ENCODE data around the gene CYP3A4. TPM values are rescaled to one million over a fixed set of nuclear protein-coding genes. Genes with fewer than 3 reads are reported as not detected.

The CYP3A4 gene
- total and polyA plus RNA-seq, 8 donors = 0.25 to 11.0 (median 4.3) TPM; not detected in 1

DNA sequence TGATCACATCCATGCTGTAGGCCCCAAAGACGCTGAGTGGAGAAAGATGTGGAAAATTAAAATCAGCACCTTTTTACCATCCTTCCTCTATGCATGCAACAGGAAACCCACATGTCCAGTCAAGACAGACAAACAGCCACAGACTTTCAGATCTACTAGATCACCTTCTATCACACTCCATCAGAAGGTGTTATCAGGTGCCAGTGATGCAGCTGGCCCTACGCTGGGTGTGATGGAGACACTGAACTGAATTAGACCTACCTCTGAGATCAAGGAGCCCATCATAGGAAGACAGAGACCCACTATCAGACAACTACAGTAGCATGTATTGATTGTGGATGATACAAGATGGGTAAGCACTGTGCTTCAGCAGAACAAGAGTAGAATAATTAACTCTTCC lies 15.5 kb downstream of the CYP3A4 start:
- ATAC-seq (no peak), FAIRE-seq (no peak), DNase-seq (no peak)
- TF ChIP-seq, protein P1, sequence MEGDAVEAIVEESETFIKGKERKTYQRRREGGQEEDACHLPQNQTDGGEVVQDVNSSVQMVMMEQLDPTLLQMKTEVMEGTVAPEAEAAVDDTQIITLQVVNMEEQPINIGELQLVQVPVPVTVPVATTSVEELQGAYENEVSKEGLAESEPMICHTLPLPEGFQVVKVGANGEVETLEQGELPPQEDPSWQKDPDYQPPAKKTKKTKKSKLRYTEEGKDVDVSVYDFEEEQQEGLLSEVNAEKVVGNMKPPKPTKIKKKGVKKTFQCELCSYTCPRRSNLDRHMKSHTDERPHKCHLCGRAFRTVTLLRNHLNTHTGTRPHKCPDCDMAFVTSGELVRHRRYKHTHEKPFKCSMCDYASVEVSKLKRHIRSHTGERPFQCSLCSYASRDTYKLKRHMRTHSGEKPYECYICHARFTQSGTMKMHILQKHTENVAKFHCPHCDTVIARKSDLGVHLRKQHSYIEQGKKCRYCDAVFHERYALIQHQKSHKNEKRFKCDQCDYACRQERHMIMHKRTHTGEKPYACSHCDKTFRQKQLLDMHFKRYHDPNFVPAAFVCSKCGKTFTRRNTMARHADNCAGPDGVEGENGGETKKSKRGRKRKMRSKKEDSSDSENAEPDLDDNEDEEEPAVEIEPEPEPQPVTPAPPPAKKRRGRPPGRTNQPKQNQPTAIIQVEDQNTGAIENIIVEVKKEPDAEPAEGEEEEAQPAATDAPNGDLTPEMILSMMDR (IDR thresholded peaks at IDR 0.05) = no peak
- Histone ChIP-seq H3K9me3 (no peaks in the 10 kb centered on the region), H3K36me3 (no peaks in the 10 kb centered on the region), H3K4me3 (no peak overlapping the region), H3K27me3 (no peaks in the 10 kb centered on the region), H3K4me1 (peaks cover 0 to 2% (median 0%) of the 10 kb centered on the region in 3 donors), H3K27ac (no peak overlapping the region)
- intact Hi-C loops (cut with DNase I) = no loop called here
- WGBS, 2 donors = 96 to 97% methylated on average over 2 of the region's 2 CpGs

DNA sequence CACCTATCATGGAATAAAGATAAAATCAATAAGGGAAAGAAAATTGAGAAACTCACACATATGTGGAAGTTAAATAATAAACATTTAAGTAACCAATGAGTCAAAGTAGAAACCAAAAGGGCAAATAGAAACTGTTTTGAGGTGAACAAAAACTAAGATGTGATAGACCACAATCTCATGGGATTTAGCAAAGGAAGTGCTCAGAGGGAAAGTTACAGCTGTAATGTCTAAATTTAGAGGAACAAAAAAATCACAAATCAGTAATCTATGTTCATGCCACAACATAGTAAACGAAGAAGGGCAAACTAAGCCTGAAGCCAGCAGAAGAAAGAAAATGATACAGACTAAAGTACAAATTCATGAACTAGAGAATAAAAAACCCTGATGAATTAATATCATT lies 16.3 kb downstream of the CYP3A4 start:
- TF ChIP-seq, protein P1 (IDR thresholded peaks at IDR 0.05) = no peak
- Histone ChIP-seq H3K9me3 (no peaks in the 10 kb centered on the region), H3K27me3 (no peaks in the 10 kb centered on the region), H3K4me1 (no peaks in the 10 kb centered on the region), H3K4me3 (no peak overlapping the region), H3K36me3 (no peaks in the 10 kb centered on the region), H3K27ac (no peak overlapping the region)
- ATAC-seq = no peak
- DNase-seq = no peak
- WGBS, 2 donors = 32 to 41% methylated on average over 1 of the region's 1 CpG
- FAIRE-seq = no peak
- intact Hi-C loops (cut with DNase I) = no loop called here

- 90 to 94% methylated on average over 3 of the region's 3 CpGs for WGBS, 2 donors
- FAIRE-seq (no peak), ATAC-seq (no peak), DNase-seq (no peak)
- Histone ChIP-seq H3K27me3 (no peaks in the 10 kb centered on the region), H3K4me3 (no peak overlapping the region), H3K4me1 (no peaks in the 10 kb centered on the region), H3K27ac (no peak overlapping the region), H3K9me3 (no peaks in the 10 kb centered on the region), H3K36me3 (no peaks in the 10 kb centered on the region)
- intact Hi-C loops (cut with DNase I) = no loop called here
- TF ChIP-seq, protein P1 (IDR thresholded peaks at IDR 0.05) = no peak
Observed at GRCh38 chr7:99766484-99767099, 17.4 kb downstream of the CYP3A4 start.

- no peak for DNase-seq
- intact Hi-C loops (cut with DNase I) = no loop called here
- no peaks in the 10 kb centered on the region for H3K4me1 ChIP-seq
- no peak overlapping the region for H3K27ac ChIP-seq
- no peak for FAIRE-seq
- H3K27me3 ChIP-seq = no peaks in the 10 kb centered on the region
- no peaks in the 10 kb centered on the region for H3K9me3 ChIP-seq
- no peak overlapping the region for H3K4me3 ChIP-seq
- ATAC-seq = no peak
- TF ChIP-seq, protein P1 (IDR thresholded peaks at IDR 0.05) = no peak
- H3K36me3 ChIP-seq = no peaks in the 10 kb centered on the region
- 67 to 82% methylated on average over 3 of the region's 3 CpGs for WGBS, 2 donors
Observed at GRCh38 chr7:99764478-99764877, 19.5 kb downstream of the CYP3A4 start.

- no peak for FAIRE-seq
- ATAC-seq = peak in 3 of 4 donors; percentile 47 to 56 (median 52)
- H3K9me3 ChIP-seq = no peaks in the 10 kb centered on the region
- 89 to 91% methylated on average over 7 of the region's 7 CpGs for WGBS, 2 donors
- no peak overlapping the region for H3K27ac ChIP-seq
- intact Hi-C loops (cut with DNase I) = no loop called here
- no peaks in the 10 kb centered on the region for H3K4me1 ChIP-seq
- H3K4me3 ChIP-seq = no peak overlapping the region
- H3K36me3 ChIP-seq = no peaks in the 10 kb centered on the region
- DNase-seq = no peak
- no peaks in the 10 kb centered on the region for H3K27me3 ChIP-seq
- TF ChIP-seq, protein P1 (IDR thresholded peaks at IDR 0.05) = no peak
Observed at GRCh38 chr7:99762680-99763327, 21.2 kb downstream of the CYP3A4 start.

Measured in pancreas (tissue), 10 donors.